HG03575 (cell line): Measurements from ENCODE around the gene CNTNAP2.
"Not testable (repeated sequence)": the region's sequence is repeated elsewhere in the genome, so short reads cannot be mapped to it uniquely, and the experiment has no call there.

Experiments
- ATAC-seq: cut with Tn5 transposase; IDR thresholded peaks from one replicate; pipeline ENCODE4 v1.9.1; 2021; ENCODE audit not compliant: unreplicated experiment, insufficient number of reproducible peaks, low FRiP score; ENCODE audit errors: extremely low read depth

Gene CNTNAP2

DNA sequence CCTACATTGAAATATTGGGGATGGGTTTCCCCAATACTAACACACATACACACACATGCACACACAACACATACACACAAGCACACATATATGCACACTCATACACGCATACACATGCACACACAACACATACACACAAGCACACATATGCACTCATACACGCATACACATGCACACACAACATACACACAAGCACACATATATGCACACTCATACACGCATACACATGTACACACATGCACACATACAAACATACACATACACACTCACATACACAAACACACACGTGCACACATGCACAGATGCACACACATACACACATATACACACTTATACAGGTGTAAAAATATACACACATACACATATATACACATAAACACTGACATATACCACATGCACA lies 2346.6 kb downstream of the CNTNAP2 start:
- ATAC-seq, result no peak

DNA sequence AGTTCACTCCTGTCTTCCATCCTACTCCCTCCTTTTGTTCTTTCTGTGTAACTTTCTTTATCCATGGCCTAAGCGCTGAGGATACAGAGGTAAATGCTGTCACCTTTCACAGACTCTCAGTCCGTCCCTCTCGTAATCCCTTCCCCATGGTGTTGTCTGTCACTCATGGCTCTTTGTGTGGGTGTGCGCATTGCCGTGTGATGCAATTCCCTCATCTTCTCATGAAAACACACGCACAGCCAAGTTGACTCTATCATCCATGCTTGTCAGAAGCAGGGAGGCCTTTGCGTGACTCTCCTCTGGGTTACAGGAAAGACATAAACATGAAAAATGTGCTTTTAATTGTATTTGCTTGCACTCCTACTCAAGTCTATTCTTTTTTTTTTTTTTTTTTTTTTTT lies 2348.3 kb downstream of the CNTNAP2 start:
- no peak for ATAC-seq

DNA sequence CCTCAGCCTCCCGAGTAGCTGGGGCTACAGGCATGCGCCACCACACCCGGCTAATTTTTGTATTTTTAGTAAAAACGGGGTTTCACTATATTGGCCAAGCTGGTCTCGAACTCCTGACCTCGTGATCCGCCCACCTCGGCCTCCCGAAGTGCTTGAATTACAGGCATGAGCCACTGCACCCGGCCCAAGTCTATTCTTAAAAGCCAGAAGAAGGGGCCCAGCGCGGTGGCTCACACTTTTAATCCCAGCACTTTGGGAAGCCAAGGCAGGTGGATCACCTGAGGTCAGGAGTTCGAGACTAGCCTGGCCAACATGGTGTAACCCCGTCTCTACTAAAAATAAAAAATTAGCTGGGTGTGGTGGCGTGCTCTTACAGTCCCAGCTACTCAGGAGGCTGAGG lies 2348.8 kb downstream of the CNTNAP2 start:
- not testable (repeated sequence) for ATAC-seq

DNA sequence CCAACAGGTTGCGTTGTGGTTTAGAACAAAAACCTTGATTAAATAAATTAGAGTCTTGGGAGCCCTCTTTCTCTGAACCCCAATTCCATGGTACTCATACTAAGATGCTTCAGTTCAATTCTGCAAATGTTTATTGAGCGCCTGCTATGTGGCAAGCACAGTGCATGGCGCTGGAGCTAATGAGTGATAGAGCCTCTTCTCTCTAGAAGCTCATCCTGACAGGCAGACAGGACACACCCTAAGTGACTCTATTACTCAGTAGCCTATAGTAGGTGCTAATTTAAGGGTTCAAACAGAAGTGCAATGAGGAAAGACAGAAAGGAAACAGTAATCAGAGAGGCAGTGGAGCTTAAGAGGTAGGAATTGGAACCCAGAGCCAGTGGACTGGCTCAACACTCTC lies 2349.5 kb downstream of the CNTNAP2 start:
- ATAC-seq, result no peak

DNA sequence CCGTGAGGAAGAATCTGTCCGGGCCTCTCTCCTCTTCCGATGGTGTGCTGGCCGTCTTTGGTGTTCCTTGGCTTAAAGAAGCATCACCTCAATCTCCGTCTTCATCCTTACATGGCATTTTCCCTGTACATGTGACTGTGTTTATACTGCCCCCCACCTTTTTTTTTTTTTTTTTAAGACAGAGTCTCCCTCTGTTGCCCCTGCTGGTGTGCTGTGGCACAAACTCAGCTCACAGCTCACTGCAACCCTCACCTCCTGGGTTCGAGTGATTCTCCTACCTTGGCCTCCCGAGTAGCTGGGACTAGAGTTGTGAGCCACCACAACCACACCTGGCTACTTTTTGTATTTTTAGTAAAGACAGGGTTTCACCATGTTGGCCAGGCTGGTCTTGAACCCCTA lies 2352.1 kb downstream of the CNTNAP2 start:
- no peak for ATAC-seq
